Fibroblast of skin of right biceps (primary cell): ENCODE results near the gene TBL2.
A peak's percentile ranks its signal among the peaks of the same experiment; 100 is the strongest.
"Not testable (repeated sequence)": the region's sequence is repeated elsewhere in the genome, so short reads cannot be mapped to it uniquely, and the experiment has no call there.

Experiments
- DNase-seq: peaks from one replicate; pipeline ENCODE4 v3.0.0-alpha.2; 2013

Gene TBL2

DNA sequence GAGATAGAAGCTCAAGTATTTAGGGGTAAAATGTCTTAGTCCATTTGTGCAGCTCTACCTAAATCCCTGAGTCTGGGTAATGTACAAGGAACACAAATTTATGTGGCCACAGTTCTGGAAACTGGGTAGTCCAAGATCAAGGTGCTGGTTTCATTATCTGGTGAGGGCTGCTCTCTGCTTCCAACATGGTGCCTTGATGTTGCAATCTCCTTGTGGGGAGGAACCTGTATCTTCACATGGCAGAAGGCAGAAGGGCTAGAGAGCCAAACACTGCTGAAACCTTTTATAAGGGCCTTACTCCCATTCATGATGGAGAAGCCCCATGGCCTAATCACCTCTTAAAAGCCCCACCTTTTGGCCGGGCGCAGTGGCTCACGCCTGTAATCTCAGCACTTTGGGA is 47.6 kb downstream of the TBL2 start:
- no peak for DNase-seq

DNA sequence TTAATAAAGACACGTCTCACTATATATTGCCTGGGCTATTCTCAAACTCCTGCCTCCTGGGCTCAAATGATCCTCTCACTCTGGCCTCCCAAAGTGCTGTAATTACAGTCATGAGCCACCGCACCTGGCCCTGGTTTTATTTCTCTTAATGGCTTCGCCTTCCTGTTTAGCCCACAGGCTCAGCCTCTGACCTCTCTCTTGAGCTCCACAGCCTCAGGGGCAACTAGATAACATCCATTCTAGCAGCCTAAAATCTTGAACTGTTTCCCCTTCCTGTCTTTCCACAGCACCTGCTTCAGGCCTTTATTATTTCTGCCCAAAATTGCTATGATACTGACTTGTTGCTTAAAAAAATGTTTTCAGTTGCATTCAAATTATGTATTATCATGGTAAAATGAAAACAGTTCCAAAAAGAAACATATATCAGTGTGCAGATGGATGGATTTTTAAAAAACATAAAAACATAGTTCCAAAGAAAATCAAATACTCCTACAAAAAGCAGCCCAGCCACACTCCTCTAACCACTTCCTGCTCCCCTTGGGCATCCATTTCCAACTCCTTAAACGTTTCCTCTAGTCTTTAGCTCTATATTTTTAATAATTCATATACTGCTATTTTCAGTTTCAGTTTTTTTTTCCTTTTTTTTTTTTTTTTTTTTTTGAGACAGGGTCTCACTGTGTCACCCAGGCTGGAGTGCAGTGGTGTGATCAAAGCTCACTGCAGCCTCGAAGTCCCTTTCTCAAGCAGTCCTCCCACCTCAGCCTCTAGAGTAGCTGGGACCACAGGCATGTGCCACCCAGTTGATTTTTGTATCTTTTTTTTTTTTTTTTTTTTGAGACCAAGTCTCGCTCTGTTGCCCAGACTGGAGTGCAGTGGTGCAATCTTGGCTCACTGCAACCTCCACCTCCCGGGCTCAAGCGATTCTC is 51.2 kb downstream of the TBL2 start:
- no peak for DNase-seq

DNA sequence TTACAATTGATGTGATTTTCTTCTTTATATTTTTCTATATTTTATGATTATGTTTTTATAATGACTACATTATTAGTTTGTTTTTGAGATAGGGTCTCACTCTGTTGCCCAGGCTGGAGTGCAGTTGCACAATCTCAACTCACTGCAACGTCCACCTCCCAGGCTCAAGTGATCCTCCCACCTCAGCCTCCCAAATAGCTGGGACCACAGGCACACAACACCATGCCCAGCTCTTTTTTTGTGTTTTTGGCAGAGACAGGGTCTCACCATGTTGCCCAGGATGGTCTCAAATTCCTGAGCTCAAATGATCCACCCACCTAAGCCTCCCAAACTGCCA is 52.3 kb downstream of the TBL2 start:
- not testable (repeated sequence) for DNase-seq

DNA sequence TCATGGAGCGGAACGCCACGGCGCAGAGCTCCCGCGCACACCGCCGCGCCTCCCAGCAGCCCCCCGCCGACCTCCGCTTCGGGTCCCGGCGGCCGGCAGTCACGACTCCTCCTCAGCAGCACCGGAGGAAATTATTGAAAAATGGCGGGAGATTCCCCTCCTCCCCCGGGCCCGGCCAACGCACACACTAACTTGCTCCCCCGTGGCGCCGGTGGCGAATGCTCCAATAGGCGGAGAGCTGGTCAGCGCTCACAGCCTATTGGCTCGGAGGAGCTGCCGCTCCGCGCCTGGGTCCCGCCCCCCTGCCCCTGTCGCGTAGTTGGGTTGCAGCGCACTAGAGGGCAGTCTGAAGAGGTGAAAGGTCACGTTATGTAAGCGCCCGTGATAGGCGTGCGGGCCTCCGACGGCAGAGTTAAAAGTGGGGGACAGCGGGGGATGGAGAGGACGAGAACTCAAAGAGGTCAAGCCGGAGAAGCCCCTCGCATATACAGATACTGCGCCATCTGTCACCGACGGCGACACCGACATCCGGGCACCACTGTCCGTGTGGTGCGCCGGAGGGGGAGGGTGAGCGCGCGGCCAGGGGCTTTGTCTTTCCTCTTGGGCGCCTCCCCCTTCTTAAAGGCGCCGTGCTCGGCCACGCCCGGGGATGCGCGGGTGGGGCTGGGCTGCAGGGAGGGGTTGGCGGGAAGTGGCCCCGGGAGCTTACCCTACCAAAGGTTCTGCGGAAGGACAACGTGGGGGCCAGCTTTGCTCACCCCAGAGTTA is 56.1 kb downstream of the TBL2 start, which contains the start of gene BAZ1B:
BAZ1B (minus strand) TSS at position 189 of the 768 bp plus-strand sequence. CDS start 360 bp downstream, outside the sequence.
- peak; percentile 99 for DNase-seq

DNA sequence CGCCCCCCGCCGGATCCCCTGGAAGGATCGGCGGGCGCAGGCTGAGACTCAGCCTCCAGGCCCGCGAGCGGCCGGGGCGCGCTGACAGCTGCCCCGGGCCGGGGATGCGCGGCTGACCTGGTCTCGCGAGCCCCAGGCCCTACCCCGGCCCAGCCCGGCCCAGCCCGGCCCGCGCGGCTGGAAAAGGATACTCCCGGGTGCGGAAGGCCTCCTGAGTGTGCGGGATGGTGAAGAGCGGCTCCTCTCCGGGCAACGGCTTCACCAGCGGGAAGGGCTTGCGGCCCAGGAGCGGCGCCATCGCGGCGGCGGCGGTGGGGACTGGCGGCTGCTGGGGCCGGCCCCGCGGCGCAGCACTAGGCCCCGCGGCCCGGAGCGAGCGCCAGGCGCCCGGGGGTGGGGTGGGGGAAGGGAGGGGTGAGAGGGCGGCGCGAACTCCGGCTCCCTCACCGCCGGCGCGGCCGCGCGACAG is 56.7 kb downstream of the TBL2 start:
- DNase-seq = no peak

DNA sequence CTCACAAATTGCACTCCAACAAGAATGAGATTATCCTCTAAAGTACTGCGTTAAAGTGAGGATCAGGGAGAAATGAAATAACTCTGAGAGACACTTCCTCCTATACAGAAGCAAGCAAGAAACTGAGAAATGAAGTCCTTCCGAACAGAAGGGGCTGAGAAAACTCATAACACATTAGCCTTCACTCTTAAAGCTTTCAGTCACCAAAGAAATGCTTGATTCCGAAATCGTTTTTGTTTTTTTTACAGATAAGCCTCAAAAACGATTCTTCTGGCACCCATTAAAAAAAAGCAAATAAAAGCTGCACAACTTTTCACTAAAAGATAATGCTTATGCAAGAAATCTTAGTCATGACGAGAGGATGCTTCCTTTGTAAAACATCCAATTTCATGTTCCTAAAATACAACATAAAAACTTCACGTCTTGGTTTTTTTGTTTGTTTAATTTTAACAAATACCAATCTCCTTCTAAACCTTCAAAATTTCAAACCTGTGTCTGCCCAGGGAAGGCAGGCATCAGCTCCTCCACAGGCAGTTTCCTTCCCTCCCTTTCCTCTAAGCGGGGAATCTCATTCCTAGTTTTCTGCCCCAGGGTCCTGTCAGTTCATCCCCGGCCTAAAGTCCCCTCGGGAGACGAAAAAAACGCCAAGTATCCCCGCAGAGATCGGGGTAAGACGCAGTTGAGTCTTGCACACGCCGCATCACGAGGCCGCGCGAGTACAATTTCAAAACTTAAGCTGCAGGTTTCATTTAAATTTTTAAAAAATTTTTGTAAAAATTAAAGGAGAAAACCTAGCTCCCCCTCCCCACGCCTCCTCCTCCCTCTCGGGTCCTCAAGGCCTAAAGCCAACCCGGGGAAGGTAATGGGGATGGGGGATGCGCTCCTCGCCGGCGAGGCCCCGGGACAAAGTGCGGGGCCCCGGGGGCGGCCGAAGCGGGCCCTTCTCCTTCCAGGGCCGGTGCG is 57.4 kb downstream of the TBL2 start:
- DNase-seq = peak; percentile 23

DNA sequence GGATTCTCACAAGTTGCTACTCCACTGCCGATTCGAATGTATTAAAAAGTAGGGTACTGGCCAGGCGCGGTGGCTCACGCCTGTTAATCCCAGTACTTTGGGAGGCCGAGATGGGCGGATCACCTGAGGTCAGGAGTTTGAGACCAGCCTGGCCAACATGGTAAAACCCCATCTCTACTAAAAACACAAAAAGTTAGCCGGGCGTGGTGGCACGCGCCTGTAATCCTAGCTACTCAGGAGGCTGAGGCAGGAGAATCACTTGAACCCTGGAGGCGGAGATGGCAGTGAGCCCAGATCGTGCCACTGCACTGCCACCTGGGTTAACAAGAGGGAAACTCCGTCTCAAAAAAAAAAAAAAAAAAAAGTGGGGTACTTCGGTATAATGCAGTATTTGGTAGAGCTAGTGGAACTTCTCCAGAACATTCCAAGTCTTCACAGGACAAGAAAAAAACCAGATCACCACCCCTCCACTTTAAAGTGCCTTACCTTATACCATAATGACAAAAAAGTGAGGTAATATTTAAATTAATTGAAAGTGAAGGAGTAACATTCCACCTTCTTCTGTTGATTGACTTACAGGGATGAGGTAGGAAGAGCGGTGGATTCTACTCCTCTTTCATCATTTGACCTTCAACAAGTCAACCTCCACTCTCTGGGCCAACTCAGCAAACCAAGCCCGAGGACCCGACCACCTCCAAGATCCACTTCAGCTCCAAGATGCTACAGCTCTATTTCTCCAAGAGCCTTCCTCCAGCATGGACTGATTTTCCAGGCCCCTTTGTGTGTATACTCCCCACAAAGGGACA is 58.3 kb downstream of the TBL2 start:
- DNase-seq = no peak

DNA sequence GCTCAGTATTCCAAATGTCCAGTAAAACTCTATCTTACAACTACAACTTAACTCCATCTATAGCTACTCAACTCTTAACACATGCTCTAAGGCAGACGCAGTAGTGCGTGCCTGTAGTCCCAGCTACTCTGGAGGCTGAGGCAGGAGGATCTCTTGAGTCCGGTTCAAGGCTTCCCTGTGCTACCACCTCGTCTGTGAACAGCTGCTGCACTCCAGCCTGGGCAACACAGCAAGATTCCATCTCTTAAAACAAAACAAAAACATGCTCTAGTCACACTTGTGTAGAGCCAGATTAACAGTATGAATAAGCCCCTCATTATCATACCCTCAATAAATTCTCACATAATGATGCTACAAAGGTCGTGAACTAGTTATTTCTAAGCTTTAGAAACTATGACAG is 59.9 kb downstream of the TBL2 start:
- no peak for DNase-seq
